Fibroblast of pulmonary artery (primary cell): ENCODE measurements around the gene FYCO1.

ENCODE experiments used
- DNase-seq: peaks from one replicate; pipeline ENCODE4 v3.0.0-alpha.2; 2010; ENCODE audit warnings: low read depth
- H3K4me3 ChIP-seq: replicated peaks from 2 replicates; pipeline ENCODE4 v1.5.1; 2011; ENCODE audit warnings: low read depth, mild to moderate bottlenecking, control low read depth, low read length, moderate library complexity
- TF ChIP-seq, protein P1 (sequence below): IDR thresholded peaks from 2 replicates; pipeline ENCODE4 v1.5.1; 2011; ENCODE audit warnings: mild to moderate bottlenecking, control low read depth, low read length, inconsistent platforms; ENCODE audit errors: missing control alignments

FYCO1 gene

GRCh38 chr3:45878124-45878523, 117.5 kb downstream of the FYCO1 start:
- H3K4me3 ChIP-seq, result no peak overlapping the region
- TF ChIP-seq, protein P1, sequence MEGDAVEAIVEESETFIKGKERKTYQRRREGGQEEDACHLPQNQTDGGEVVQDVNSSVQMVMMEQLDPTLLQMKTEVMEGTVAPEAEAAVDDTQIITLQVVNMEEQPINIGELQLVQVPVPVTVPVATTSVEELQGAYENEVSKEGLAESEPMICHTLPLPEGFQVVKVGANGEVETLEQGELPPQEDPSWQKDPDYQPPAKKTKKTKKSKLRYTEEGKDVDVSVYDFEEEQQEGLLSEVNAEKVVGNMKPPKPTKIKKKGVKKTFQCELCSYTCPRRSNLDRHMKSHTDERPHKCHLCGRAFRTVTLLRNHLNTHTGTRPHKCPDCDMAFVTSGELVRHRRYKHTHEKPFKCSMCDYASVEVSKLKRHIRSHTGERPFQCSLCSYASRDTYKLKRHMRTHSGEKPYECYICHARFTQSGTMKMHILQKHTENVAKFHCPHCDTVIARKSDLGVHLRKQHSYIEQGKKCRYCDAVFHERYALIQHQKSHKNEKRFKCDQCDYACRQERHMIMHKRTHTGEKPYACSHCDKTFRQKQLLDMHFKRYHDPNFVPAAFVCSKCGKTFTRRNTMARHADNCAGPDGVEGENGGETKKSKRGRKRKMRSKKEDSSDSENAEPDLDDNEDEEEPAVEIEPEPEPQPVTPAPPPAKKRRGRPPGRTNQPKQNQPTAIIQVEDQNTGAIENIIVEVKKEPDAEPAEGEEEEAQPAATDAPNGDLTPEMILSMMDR, result no peak
- no peak for DNase-seq

- no peak overlapping the region for H3K4me3 ChIP-seq
- TF ChIP-seq, protein P1, result no peak
- DNase-seq, result no peak
Observed at GRCh38 chr3:45874677-45875346, 120.8 kb downstream of the FYCO1 start.

DNA sequence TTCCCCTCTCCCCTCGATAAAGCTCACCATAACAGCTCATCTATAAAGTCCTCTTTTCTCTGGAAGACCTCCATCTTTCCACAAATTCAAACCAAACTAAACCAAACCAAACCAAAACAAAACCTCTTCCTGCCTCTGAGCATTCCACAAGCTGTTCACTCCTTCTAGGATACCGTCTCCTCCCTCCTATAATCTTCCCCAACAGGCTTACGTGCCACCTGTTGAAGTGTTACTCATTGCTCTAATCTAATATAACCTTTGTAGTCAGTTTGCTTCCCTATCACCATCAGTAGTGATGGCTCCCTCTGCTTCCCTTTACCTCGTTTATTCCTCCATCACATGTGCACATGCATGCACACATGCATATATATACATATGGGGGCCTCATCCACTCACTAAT, 122.0 kb downstream of the FYCO1 start:
- TF ChIP-seq, protein P1, result no peak
- H3K4me3 ChIP-seq, result no peak overlapping the region
- no peak for DNase-seq

DNA sequence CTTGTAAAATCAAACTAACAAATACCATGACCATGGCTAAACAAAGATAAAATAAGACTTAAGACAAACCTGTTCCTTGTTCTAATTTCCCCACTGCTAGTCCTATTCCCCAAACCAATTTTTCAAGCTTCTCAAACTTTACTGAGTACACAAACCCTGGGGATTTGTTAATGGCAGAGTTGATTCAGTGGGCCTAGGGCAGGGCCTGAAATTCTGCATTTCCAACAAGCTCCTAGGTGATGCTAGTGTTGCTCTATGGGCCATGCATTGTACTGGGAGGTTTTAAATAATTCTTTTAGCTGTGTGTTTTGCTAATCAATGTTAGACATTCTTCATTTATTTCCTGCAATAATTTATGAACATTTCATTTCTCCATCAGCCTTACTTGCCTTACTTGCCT, 122.6 kb downstream of the FYCO1 start:
- H3K4me3 ChIP-seq, result no peak overlapping the region
- TF ChIP-seq, protein P1, result no peak
- no peak for DNase-seq

DNA sequence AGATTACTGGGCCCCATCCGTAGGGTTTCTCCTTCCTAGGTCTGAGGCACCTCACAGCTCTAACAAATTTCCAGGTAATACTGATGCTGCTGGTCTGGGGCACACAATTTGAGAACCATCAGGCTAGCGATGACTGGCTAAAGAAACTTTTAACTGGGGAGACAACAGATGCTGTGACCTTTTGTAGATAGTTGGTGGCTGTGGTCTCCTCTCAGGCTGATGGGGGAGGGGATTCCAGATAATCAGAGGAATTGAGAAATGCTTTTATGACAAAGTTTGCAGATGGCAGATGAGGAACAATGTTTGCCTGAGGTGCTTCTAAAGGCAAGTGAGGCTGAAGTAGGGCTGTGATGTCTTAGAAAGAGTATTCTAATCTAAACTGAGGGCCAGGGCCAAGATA, 123.1 kb downstream of the FYCO1 start:
- H3K4me3 ChIP-seq, result no peak overlapping the region
- DNase-seq, result no peak
- TF ChIP-seq, protein P1, result no peak

DNA sequence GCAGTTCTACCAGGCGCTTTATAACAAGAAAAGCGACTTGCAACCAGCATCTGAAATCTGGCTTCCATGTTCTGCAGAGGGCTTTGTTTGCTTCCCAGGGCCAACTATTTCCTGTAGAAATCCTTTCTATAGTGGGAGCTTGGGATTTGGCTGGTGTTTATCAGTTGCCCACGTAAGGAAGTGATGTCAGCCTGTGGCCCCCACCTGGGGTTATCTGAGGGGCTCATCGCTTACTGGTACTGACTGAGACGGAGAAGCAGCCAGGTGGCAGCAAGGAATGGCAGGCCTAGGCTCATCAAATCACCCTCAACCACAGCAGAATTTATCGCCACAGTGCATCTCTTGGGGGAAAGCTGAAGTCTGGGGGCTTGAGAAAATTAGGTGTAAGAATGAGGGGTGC, 123.8 kb downstream of the FYCO1 start:
- H3K4me3 ChIP-seq, result no peak overlapping the region
- DNase-seq, result no peak
- TF ChIP-seq, protein P1, result no peak

DNA sequence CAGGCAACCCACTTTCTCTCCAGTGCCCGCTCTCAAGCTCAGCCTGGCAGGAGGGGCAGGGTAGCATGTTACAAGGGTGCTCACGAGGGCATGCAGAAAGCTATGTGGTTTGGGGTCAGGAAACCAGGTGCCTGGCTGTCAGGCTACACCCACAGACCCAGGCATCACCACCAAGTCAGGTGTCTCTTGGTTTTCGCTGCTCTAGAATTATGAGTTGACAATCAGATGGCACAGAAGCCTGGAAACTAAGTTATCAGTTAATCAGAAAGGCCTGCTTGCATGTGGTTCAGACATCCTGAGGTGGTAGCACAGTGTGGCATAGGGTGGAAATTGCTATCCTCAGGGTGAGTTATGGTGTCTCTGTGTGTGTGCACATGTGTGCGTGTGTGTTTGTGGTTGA, 125.5 kb downstream of the FYCO1 start:
- TF ChIP-seq, protein P1, result no peak
- DNase-seq, result no peak
- H3K4me3 ChIP-seq, result no peak overlapping the region
